ENCODE measurements around the gene RANBP9.
A peak's percentile ranks its signal among the peaks of the same experiment; 100 is the strongest.

Gene RANBP9

GRCh38 chr6:13593103-13593502, 118.5 kb downstream of the RANBP9 start:
- DNase-seq: no peak

DNA sequence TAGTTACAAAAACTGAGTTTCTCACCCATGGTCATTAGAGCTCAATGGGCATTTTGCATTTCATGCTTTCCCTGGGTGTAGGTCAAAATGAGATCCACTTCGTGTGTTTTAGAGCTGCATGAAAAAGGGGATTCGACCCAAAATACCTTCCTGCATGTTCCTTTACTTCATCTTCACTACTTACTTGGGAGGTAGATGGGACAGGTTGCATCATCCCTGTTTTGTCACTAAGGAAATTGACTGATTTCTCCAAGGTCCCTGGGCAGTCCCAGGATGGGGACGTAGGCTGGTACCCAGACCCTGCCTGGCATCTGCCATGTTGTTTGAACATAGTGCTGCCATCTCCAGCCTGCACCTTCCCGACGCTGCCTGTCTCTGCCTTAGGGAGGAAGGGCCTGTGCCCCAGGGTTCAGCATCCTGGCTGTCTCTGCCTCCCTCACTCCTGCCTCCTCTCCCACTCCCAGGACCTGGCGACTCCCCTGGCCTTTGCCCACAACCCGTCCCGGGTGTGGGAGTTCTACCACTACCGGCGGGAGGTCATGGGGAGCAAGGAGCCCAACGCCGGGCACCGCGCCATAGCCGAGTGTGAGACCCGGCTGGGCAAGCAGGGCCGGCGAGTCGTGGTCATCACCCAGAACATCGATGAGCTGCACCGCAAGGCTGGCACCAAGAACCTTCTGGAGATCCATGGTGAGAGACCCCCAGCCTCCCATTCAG, 120.3 kb downstream of the RANBP9 start:
- no peak for DNase-seq

GRCh38 chr6:13590574-13591153, 121.0 kb downstream of the RANBP9 start:
- no peak for DNase-seq

DNA sequence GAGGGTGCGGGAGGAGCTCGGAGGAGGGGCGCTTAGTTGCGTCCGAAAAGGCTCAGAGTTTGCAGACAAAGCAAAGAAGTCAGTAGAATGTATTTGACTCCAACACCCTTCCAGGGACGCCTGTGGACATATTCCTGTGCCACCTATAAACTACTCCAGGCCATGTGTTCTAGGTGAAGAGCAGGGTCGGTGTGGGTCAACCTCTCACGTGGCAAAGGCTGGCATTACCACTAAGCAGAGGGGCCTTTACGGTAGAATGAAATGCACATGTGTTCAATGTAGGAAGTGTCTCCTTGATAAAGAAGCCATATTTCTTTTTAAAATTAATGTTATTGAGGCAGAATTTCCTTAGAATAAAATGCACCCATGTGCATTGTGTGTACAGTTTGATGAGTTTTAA, 121.8 kb downstream of the RANBP9 start:
- no peak for DNase-seq

- DNase-seq: no peak
Observed at GRCh38 chr6:13586603-13587542, 124.8 kb downstream of the RANBP9 start.

DNA sequence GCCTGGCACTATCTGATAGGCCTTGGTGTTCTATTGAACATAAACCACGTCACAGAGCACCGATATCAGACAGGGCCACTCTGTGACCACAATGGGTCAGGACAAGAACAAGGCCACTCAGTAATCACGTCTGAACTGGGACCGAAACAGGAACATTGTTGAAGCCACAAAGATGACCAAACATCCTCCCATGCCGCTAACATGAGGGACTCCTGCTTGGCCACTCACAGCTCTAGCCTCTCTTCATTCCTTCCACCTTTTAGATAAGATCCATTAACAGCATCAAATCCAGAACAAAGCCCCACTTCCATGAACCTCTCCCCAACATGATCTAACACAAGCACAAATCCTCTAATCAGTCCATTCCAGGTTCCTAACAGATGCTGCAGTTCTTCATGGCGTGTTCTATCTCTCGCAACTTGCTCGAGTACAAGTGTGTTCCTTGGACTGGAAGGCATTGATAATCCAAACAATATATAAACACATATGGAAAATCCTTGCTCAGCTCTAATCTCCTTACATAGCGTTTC, 129.9 kb downstream of the RANBP9 start:
- no peak for DNase-seq

DNA sequence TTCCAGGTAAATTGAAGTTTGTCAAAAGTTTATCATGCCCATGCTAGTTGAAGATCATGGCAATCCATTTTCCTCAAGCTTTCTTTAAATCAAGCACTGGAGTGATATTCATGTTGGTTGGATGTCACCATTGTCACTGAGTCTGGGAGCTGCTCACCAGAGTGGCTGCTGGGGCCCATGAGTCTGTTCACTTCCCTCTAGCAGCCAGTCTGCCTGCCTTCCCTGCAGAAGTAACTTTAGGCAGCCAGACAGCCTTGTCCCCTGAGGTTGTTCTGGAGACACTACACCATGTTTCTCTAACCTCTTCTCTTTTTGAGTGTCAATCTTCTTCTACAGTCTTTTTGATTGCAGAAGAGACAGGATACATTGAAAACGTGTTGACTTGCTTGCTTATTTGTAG, 131.7 kb downstream of the RANBP9 start:
- no peak for DNase-seq

DNA sequence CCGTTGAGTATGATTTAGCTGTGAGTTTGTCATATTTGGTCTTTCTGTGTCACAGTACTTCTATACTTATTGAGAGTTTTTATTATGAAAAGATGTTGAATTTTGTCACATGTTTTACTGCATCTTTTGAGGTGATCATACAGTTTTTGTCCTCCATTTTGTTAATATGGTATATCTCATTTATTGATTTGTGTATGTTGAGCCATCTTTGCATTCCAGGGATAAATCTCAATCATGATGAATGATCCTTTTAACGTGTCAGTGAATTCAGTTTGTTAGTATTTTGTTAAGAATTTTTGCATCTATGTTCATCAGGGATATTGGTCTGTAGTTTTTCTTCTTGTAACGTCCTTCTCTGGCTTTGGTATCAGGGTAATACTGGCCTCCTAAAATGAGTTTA, 133.7 kb downstream of the RANBP9 start:
- no peak for DNase-seq

GRCh38 chr6:13576017-13576416, 135.6 kb downstream of the RANBP9 start:
- no peak for DNase-seq

DNA sequence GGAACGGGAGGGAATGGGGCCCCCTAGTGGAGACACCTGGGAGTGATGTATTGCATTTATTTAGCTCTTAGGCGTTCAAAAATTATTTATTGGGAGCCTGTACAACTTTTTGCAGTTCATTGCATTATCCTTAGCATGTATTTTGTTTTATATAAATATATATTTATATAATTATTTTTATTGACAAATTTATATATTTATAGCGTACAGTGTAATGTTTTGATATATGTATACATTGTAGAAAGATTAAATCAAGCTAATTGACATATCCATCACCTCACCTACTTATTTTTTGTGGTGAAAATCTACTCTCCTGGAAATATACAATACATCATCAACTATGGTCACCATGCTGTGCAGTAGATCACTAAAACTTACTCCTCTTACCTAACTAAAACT, 136.3 kb downstream of the RANBP9 start:
- DNase-seq: no peak

- DNase-seq: peak; percentile 87
Observed at GRCh38 chr6:13574571-13575376, 136.9 kb downstream of the RANBP9 start, which contains the start of gene SIRT5. TSS of gene SIRT5 (plus strand) at chr6:13574601. CDS start at chr6:13584111, 9,510 bp downstream.

DNA sequence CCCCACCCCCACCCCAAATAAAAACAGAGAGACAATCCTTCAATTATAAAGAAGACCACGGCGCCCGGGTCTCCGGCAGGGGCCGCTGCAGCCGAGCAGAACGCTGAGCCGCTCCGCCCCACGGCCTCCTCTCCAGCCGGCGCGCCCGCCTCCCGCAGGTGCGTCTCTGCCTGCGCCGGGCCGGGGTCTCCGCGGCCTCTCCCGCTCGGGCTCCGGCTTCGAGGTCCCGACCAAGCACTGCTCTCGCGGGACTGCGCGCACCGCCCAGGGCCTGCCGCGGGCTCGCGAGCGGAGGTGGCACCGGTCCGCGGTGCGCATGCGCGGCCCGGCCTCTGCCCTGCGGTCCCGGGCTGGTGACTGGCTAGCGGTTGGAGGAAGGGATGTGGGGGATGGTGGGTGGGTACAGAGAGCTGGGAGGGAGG, 137.5 kb downstream of the RANBP9 start:
- DNase-seq: peak; percentile 96

DNA sequence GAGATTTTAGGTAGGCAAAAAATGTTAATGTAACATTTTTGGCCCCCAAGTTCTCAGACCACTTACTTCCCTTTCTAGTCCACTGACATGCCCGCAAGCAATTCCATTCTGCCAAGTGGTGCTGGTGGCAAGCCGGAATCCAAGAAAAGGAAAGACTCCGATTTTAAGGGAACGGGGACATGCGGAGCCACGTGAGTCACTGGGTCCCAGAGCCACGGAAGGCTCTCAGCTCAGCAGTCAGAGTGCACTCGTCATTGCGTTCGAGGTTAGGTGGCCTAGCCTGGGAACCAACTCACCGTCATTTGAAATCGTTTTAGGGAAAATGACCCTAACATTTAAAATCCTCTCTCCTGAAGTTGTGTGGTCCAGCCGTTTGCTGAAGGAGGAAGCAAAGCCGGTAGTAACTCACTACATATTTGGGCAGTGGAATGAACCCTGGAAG, 137.9 kb downstream of the RANBP9 start:
- peak; percentile 44 for DNase-seq

GRCh38 chr6:13572951-13573654, 138.5 kb downstream of the RANBP9 start:
- DNase-seq: no peak

- no peak for DNase-seq
Observed at GRCh38 chr6:13572240-13572639, 139.4 kb downstream of the RANBP9 start.

Measured in stimulated activated CD4-positive, alpha-beta T cell treated with anti-CD3 and anti-CD28 coated beads, Interleukin-15, amount 100 ng/mL, for 24 hours (primary cell).